Mammary epithelial cell (primary cell): ENCODE results near the gene COA5.

ENCODE experiments used
- EZH2 ChIP-seq: IDR thresholded peaks from 2 replicates; pipeline ENCODE4 v1.6.1; 2012; ENCODE audit warnings: low read length, inconsistent platforms, borderline replicate concordance
- TF ChIP-seq, protein P1 (sequence below), 2 donors: IDR thresholded peaks in 1 of 2; conservative IDR thresholded peaks in 1 of 2; 2 replicates each; pipeline ENCODE4 v1.5.1; 2011 to 2012; ENCODE audit warnings: inconsistent platforms in 2 of 2, low read length in 2 of 2, mild to moderate bottlenecking in 2 of 2, control low read depth in 1 of 2, low read depth in 1 of 2; ENCODE audit not compliant: insufficient read depth in 1 of 2; ENCODE audit errors: extremely low read depth in 1 of 2

DNA sequence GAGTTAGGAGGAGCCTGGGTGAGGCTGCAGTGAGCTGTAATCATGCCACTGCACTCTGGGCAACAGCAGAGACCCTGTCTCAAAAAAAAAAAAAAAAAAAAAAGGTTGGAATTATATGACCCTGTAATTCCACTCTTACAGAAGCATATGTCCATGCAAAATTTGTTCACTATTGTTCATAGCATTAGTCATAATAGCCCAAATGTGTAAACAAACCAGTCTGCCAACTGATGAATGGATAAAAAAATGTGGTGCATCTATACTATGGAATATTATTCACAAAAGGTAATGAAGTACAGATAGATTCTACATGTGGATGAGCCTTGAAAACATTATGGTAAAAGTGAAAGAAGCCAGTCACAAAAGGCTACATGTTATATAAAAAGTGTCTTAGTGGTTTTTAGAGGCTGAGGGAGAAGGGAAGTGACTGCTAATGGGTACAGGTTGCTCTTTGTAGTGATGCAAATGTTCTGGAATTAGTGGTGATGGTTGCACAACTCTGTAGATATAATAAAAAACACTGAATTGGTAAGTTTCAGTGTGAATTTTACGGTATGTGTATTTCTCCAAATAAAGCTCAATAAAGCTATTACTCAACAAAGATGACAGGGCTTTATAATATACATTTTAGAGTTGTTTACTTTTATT lies 9.4 kb downstream of the COA5 start:
- TF ChIP-seq, protein P1, sequence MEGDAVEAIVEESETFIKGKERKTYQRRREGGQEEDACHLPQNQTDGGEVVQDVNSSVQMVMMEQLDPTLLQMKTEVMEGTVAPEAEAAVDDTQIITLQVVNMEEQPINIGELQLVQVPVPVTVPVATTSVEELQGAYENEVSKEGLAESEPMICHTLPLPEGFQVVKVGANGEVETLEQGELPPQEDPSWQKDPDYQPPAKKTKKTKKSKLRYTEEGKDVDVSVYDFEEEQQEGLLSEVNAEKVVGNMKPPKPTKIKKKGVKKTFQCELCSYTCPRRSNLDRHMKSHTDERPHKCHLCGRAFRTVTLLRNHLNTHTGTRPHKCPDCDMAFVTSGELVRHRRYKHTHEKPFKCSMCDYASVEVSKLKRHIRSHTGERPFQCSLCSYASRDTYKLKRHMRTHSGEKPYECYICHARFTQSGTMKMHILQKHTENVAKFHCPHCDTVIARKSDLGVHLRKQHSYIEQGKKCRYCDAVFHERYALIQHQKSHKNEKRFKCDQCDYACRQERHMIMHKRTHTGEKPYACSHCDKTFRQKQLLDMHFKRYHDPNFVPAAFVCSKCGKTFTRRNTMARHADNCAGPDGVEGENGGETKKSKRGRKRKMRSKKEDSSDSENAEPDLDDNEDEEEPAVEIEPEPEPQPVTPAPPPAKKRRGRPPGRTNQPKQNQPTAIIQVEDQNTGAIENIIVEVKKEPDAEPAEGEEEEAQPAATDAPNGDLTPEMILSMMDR (conservative IDR thresholded peaks at IDR 0.05 in 1 of 2, IDR thresholded peaks at IDR 0.05 in 1 of 2; ENCODE audit: extremely low read depth in 1 of 2, insufficient read depth in 1 of 2, low read depth in 1 of 2, low read length in 2 of 2): no peak
- no peak for TF ChIP-seq EZH2
